Measurements from ENCODE around the gene RPS27.

GRCh38 chr1:154019269-154019668 is 28.7 kb downstream of the RPS27 start:
- no peak for TF ChIP-seq CTCF (IDR thresholded peaks at IDR 0.05)
- TF ChIP-seq POLR2A (IDR thresholded peaks at IDR 0.05), result no peak

Data from thyroid gland (tissue), 4 donors.